WI38 (cell line): ENCODE results near the gene TRPV4.
"Not testable (repeated sequence)": the region's sequence is repeated elsewhere in the genome, so short reads cannot be mapped to it uniquely, and the experiment has no call there.

Experiments
- H3K4me3 ChIP-seq: 2 replicates; pipeline ENCODE4 v1.5.1; 2011; ENCODE audit warnings: low read depth, mild to moderate bottlenecking, control low read depth, low read length
- CTCF ChIP-seq: IDR thresholded peaks from 2 replicates; pipeline ENCODE4 v1.5.1; 2012; ENCODE audit warnings: low read depth, mild to moderate bottlenecking, control low read depth, low read length

The TRPV4 gene

GRCh38 chr12:109857715-109858114 lies 24.5 kb upstream of the TRPV4 start:
- no peak for TF ChIP-seq CTCF

DNA sequence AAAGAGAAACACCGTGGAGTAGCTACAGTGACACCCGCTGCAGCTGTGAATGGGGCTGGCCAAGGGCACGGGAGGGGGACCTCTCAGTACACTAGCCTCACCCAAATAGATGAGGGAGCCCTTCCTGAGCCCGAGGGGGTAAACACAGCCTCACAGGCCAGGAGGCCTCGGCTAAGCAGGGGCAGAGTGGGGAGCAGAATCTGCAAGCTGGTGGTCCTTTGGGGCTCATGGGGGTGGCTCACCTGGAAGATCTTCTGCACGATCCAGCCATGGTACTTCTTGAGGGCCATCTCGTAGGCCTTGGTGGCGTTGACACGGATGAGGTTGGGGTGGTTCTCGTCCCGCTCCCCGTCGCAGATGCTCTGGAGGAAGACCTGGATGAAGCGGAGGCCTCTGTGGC lies 22.2 kb upstream of the TRPV4 start:
- no peak for TF ChIP-seq CTCF

More at GRCh38 chr12:109857715-109858114, 24.5 kb upstream of the TRPV4 start:
- H3K4me3 ChIP-seq = no peak overlapping the region

DNA sequence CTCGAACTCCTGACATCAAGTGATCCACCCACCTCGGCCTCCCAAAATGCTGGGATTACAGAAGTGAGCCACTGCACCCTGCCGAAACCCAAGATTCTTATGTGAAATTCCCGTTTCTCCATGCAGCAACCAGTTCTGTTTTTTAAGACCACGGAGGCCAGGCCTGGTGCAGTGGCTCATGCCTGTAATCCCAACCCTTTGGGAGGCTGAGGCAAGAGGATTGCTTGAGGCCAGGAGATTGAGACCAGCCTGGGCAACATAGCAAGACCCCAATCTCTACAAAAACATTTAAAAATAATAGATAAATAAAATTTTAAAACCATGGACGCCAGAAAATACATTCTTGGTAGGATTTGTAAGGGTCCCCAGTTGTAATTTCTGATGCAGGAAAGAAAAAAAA lies 17.3 kb upstream of the TRPV4 start:
- not testable (repeated sequence) for H3K4me3 ChIP-seq

More for the DNA sequence above, 22.2 kb upstream of the TRPV4 start:
- H3K4me3 ChIP-seq = no peak overlapping the region

- TF ChIP-seq CTCF = no peak
- no peak overlapping the region for H3K4me3 ChIP-seq
Measured at GRCh38 chr12:109847142-109847735, 14.0 kb upstream of the TRPV4 start.

DNA sequence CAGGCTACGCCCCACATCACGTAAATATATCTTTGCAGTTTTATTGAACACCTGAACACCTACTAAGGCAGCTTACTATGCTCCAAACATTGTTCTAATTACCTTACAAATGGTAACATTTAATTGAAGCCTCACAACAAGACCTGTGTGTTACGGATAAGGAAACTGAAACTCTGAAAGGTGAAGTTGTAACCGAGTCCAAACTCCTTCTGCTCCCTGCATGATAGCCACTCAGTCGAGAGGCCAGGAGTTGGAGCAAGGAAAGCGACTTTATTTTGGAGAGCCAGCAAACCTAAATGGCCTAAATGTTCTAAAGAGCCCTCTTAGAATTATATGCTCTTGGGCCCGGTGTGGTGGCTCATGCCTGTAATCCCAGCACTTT lies 12.6 kb upstream of the TRPV4 start:
- TF ChIP-seq CTCF = no peak
- no peak overlapping the region for H3K4me3 ChIP-seq

DNA sequence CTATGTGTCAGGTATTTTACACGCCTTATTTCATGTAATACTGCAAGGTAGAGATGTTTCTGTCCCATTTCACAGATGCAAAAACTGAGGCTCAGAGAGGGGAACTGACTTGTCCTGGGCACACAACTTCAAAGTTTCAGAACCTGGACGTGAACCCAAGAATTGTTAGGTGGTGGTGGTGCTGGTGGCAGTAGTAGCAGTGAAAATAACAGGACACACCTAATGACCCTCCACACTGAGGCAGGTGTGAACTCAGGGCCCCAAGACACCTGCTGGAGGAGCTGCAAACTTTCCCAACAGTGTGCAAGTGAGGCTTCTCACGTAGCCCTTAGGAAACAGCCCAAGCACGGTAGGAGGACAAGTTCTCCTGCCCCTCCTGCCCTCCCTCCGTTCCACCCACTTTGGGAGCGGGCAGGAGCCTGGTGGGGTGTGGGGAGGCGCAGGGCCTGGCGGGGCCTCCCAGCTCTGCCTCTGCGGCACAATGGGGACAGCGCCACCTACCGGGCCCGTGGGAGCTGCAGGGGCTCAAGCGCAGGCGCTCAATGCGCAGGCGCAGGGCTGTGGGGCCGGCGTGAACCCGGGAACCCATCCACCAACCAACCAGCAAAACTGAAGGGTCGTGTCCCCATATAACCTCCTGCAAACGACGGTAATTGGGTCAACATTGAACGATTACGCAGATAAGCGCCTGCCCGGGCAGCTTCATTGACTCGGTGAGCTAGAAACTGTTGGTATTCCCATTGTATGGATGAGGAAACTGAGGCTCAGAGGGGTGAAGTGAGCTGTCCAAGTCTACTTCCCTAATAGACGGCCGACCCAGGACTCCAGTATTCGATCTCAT lies 12.0 kb upstream of the TRPV4 start:
- peak overlapping the region; percentile 46 for H3K4me3 ChIP-seq
- TF ChIP-seq CTCF = peak; percentile 96

DNA sequence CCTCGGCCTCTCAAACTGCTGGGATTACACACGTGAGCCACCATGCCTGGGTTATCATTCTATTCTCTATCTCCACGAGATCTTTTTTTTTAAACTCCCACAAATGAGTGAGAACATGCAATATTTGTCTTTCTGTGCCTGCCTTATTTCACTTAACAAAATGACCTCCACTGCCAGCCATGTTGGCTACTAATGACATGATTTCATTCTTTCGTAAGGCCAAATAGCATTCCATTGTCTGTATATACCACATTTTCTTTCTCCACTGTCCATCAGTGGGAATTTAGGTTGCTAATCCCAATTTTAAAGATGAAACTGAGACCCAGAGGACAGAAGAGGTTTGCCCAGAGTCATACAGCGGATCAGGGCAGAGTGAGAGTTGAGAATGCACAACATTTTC lies 10.9 kb upstream of the TRPV4 start:
- no peak for TF ChIP-seq CTCF
- H3K4me3 ChIP-seq = no peak overlapping the region

- no peak overlapping the region for H3K4me3 ChIP-seq
- no peak for TF ChIP-seq CTCF
Measured at GRCh38 chr12:109842021-109842420, 8.8 kb upstream of the TRPV4 start.
